IPS DF 19.7 (cell line): ENCODE data around the gene PPARGC1A.

Experiments
- DNase-seq: peaks from one replicate; pipeline ENCODE4 v3.0.0-alpha.2; 2013; ENCODE audit warnings: low read depth, low spot score

PPARGC1A gene

DNA sequence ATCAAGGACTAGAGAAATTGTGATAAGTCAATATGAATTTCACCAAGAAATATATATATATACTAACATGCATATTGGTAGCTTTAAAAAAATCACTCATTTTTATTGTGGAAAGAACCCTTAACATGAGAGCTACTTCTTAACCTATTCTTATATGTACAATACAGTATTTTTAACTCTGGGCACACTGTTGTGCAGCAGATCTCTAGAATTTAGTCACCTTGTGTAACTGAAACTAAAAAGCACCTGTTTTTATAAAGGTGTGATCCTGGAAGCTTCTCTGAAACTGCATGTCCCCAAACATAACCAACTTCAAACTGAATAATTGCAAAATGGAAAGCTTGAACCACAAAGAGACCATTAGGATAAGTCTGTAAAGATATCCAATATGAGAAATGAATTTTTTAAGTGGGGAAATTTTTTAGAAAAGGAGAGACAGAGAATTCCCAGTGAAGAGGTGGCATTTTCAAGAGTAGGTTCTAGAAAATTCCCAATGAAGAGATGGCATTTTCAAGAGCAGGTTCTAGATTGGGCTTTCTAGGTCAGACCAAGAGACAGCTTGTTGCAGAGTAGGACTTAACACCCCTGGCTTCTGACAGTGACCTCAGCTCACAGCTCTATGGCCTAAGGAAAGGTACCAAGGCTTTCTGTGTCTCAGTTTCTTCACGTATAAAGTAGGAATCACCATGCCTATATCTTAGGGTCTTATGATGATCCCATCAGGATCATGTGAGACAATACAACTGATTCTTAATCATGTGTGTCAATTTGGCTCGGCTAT lies 22.0 kb upstream of the PPARGC1A start:
- DNase-seq, result no peak

DNA sequence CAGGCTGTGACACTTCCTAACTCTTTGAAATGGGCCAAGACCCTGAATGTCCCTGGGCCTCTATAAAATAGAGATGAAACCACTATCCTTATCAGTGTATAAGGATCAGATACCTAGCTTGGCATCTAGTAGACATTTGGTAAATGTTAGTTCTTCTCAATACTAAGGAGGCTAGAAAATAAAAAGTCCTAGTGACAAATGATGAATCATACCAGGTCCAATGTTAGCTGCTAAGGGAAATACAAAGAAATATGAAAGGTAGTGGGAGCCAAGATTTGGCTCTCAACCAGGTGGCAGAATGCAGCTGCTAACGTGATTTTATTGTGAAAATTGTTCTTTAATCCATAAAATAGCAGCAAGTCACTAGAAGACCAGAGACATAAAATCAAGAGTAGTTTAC lies 19.8 kb upstream of the PPARGC1A start:
- no peak for DNase-seq

- no peak for DNase-seq
Measured at GRCh38 chr4:23906839-23907238, 17.0 kb upstream of the PPARGC1A start.

DNA sequence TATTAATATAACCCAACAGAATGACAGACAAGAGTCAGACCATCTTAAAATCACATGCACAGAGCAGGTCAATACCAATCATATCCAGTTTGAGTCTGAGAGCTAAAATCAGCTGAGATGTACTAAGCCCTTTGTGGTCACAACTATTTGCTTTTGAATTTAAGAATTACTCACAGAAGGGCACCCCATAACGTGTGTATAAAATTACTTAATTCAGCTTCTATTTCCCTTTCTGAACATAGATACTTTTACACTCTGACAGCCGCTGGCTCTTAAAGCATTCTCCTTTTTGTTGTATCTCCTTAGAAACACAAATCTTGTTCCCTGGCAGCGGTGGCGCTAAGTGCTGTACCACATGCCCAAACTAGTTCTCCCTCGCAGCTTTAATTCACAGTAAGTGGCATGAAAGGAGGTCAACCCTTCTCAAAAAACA lies 14.8 kb upstream of the PPARGC1A start:
- DNase-seq, result no peak

DNA sequence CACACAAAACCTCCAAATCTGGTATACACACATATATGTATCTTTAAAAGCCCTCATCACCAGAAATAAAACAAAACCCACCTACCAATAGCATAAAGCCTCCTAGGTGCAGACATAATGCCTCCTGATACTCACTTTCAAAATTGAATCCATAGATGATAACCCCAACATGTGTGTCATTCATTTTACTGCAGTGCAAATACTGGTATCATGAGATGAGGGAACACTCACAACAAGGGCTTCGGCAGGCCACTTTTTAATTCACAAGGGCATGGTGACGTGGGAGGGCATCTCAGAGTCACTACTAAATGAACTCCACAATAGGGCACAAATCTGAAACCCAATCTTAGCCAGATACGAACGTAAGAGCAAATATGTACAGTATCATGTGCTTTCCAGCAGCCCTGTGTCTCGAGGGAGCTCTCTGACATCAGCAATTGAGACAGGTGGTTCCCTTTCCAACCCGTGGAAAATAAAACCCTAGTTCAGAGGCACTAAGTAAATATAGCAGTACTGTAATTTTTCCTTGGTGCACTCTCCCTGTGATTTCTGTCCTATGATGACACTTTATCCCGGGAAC lies 14.1 kb upstream of the PPARGC1A start:
- no peak for DNase-seq

DNA sequence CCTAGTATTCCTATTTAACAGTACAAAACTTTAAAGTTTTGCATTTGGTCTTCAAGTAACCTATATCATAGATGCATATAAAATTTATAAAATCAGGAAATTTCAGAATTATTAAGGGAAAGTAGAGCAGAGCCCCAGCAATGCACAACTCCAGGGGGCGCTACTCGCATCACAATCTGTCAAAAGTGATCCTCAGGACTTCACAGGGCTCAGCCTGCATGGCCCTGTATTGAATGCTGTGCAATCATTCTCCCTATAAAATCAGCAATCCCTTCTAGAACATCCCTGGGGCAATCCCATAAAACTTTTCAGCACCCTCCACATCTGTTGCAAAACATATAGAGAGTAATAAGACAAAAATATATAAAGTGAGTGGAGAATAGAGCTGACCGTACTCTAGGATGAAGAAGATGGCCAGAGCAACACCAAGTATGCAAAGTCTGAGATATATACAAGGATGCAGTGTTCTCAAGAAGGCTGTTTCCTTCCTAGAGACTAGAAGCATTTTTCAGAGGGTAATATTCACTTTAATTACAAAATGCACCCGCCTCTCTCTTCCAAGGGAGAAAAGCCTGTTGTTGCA lies 12.5 kb upstream of the PPARGC1A start:
- DNase-seq, result no peak

DNA sequence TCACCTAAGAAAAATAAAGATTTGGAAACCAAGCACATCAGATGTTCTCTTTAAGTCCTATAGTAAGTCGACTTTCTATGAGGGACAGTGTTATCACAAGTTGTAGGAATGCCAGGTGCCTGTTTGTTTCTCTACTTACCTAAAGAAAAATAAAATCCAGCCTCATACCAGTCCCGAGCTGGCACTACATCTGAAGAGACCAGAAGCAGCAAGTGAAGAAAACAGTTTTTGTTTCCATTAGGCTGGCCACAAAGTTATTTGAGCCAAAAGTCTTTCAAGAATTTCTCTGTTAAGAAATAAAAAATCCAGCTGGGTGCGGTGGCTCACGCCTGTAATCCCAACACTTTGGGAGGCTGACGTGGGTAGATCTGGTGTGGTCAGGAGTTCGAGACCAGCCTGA lies 10.8 kb upstream of the PPARGC1A start:
- no peak for DNase-seq

DNA sequence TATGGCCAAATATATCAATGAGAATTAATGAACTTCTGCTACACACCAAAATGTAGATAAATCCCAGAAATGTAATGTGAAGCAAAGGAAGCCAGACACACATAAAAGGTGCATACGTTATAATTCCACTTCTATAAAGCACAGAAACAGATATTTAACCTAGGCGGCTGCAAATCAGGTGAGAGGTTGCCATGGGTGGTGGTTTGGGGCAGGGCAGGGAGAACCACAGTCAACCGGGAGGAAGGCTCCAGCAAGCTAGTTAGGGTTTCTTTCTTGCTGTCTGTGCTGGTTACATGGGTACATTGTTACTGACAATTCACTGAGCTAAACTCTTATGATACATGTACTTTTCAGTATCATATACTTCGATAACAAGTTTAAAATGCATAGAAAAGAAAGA lies 9.7 kb upstream of the PPARGC1A start:
- no peak for DNase-seq

DNA sequence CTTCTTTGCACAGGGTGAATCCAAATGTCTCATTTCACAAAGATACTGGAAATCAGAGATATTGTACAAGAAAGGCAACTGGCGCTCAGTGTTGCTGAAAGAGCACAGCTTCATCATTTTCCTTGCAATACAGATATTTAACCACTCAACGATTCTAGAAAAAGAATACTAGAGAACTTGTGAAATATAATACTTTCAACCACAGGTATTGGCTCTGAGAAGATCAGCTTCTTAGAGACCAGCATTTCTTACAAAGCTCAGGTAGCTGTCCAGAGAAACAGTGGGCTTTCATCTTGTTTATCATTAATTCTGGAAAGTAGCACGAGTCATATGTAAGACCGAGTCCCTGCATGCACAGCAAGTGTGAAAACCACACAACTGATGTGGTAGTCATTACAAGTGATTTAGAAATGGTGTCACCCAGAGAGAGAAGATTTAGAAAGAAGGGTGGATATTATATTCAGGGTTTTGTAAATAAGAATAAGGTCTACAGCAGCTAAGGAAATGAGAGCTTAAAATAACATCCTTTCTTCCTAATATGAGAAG lies 7.8 kb upstream of the PPARGC1A start:
- DNase-seq, result no peak

DNA sequence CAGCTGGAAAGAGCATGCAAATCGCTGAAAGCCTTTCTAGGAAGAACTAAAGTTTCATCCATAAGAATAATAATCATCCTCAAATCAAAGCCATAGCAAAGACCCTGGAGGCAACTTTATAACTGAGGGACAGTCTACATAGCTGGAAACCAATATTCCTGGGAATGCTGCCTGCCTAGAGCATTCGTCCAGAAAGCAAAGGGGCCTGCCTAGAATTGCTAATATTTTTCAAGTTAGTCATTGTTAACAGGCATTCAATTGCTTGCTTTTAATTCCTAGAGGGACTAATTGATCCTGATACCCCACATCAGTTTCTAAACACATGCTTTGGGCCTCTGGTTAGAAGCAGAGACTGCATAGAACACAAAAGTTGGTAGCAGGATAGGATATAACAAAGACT lies 4.2 kb upstream of the PPARGC1A start:
- no peak for DNase-seq

DNA sequence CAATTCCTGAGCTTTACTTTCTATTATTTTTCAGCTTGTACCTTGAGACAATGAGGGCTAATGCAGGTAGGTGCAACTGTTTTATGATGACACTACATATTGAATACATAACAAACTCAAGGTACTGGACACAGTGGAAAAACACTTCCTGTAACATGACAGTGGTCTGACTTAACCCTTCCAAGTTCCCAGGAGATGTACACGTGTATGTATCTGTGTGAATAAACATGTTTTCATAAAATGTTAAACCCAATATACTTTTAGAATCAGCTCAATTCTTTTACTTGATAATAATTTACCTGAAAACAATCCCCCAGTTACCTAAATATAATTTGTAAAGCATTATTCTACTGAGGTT lies 1.2 kb upstream of the PPARGC1A start:
- DNase-seq, result no peak

DNA sequence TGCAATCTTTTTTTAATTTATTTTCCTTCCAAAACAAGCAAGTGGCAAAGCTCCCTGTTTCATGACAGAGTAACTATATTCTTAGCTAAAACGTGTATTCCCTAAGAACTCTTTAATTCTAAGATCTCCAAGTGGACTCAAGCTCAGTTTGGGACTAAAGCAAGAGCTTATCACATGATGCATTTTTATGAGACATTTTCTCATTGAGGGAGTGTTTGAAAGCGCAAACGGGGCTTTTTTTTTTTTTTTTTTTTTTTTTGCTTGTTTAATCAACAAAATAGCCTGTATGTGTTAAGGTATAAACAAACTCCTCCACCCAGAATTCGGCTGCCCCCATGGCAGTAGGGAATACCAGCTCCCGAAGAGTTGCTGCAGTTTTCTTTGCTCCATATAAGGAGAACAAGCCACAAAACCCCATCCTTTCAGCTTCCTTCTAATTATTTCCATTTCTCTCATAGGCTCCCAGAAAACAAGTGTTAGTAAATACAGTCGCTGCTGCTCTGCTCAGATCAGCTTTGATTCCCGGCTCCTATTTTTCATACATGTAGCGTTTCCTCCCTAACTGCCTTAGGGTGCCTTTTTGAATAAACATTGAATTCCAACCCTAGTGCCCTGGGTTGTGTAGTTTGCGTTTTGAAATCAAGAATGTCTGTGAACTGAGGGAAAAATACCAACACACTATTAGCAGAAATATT lies 669 bp upstream of the PPARGC1A start:
- no peak for DNase-seq

DNA sequence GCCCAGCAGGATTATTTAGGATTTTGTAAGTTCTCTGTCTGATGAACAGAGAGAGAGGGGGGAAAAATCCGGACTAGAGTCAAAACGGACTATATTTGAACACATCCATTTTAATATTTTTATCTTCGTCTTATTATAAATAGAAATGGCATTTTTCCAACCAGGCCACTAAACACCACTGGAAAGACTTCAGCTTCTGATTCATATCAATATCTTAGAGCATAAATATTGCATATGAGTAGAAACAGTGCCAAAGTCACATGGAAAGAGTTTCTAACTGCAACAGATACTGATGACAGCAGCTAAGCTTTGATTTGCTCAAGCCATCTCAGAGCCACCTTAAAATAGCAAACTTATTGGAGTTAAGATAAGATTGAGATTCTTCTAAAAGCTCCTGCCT lies 456 bp downstream of the PPARGC1A start:
- no peak for DNase-seq

- DNase-seq, result no peak
Measured at GRCh38 chr4:23888421-23889319, 1.2 kb downstream of the PPARGC1A start.

DNA sequence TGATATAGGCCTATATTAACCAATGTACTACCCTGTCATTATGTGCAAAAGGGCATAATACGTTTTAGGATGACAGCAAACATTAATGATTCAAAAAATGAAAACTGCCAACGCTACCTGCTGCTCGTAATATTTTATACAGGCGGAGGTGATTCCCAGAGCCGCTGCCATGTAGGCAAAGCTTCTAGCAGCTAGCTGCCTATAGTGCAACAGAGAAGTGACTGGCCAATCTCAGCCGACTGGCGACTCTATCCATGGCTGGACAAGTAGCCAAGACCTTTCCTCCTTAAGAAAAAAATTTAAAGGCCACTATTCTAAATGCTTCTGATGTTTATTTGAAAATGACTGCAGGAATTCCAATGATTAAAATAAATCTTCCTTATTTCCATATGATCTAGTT lies 1.9 kb downstream of the PPARGC1A start:
- DNase-seq, result no peak

DNA sequence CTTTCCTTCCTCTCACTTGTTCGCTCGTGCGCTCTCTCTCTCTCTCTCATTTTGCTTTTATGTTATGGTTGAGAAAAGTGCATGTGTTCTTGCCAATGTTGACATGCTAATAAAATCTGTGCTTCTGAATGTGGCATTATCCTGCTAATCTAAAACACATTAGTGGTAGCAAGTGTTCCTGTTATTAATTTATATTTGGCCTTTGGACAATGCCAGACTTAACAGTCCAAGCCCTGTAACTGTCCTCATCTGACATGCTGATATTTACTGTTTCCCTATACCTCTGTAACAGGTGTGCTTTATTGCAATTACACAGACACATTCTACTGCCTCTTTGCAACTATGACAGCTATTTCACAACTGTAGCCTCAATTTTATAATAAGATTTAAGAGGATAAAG lies 2.7 kb downstream of the PPARGC1A start:
- DNase-seq, result no peak

GRCh38 chr4:23885943-23886590 lies 3.8 kb downstream of the PPARGC1A start:
- no peak for DNase-seq

GRCh38 chr4:23884741-23885140 lies 5.1 kb downstream of the PPARGC1A start:
- DNase-seq, result no peak

DNA sequence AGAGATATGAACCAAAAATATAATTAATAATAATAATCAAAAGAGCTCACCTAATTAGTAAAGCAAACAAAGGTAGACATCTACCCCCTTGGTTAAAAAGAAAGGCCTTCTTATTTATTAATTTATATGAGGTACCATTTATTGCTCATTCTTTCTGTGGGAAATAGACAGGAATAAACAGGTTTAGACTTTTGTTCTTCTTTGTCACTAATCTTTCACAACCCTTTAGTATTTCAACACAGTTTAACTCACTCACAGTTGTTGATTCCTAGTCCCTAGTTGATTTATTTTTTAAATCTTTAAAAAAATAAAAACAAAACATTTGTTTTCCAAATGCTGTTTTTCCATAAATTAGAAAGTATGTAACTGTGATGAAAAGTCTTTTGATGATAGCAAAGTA lies 5.6 kb downstream of the PPARGC1A start:
- no peak for DNase-seq

DNA sequence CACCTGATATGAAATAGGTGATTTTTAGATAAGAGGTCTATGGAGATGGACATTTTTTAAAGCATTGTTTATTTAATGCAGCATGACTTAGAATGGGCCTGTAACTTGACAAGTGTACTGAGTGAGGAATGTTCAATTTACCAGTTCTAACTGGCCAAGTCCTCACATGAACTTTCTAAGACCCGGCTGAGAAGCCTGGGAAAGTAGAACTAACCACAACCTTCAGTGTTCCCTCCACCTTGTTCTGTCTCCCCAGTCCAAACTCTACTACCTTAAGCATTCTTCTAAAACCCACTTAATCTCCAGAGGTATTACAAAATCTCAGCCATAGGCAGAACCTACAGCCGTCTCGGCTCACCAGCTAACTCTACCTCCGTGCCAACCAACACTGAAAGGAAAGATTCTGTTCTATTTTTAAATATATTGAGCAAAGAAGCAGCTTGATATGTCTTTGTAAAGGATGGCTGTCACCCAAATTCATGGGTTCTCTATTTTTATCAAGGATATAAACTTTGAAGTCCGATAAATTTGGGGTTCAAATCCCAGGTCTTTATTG lies 6.8 kb downstream of the PPARGC1A start:
- no peak for DNase-seq
